RCC 7860 (cell line): ENCODE measurements around the gene RPTOR.

Experiments used
- DNase-seq: peaks from one replicate; pipeline ENCODE4 v3.0.0-alpha.2; 2015; ENCODE audit warnings: low spot score
- FAIRE-seq: peaks from 2 replicates; lab custom pipeline; 2012; peaks lifted over from hg19 to GRCh38; lab: Jason Lieb, UNC

The RPTOR gene

DNA sequence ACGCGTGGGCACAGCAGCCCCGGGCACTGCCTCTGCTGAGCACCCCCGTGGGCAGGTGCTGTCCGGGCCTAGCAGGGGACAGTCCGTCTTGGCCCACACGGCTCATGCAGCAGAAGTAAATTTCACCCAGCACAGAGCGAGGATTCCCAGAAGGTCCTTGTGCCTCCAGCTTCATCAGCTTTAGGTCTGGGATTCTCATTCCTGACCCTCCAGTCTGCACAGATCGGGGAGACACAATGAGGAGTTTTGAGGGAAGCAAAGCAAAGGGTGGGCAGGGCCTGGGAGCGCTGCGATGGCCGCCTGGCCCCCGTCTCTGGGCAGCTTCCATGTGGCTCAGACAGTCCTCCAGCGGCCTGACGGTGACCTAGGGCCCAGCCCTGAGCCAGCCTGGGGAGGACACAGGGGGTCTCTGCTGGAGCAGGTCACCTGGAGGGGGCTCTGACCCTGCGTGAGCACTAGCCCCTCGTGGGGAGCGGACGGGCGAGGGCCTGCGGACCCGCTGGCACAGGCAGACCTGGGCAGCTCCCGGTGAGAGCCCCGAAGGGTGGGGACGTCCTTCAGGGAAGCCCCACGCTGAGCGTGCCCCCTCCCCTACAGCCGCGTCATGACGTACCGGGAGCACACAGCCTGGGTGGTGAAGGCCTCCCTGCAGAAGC is 416.3 kb downstream of the RPTOR start:
- FAIRE-seq, result no peak
- DNase-seq, result no peak

DNA sequence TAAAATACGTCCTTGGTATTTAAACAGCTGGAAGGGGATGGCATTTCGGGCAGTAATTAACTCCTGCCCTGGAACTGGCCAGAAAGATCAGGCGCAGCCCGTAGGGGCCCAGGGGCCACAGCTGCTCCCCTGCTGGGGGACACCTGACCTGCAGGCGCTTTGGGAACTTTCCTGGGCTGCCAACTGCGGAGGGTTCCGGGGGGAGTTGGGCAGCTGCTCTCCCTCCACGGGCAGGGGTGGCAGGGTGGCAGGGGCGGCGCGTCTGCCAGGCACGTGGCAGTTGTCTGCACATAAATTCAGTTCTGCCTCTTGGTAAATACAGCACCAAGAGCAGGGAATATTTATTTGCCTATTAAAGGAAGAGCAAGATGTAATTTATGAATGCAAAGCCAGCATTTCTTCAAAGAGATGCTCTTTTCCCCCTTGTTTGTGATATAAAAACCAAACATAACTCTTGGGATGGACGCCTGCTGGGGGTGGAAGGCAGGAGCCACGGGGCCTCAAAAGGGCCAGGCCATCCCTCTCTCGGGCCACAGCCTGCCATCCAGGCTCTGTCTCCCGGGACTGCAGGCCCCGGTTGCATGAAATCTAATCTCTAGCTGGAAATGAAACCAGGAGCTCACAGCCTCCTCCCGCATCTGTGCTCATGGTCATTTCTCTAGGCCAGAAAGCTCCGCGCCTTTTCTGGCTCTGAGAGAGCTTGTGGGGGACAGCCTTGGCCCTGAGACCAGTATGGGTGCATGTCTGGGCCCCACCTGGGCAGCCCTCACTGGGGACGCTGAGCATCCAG is 417.1 kb downstream of the RPTOR start:
- DNase-seq, result no peak

DNA sequence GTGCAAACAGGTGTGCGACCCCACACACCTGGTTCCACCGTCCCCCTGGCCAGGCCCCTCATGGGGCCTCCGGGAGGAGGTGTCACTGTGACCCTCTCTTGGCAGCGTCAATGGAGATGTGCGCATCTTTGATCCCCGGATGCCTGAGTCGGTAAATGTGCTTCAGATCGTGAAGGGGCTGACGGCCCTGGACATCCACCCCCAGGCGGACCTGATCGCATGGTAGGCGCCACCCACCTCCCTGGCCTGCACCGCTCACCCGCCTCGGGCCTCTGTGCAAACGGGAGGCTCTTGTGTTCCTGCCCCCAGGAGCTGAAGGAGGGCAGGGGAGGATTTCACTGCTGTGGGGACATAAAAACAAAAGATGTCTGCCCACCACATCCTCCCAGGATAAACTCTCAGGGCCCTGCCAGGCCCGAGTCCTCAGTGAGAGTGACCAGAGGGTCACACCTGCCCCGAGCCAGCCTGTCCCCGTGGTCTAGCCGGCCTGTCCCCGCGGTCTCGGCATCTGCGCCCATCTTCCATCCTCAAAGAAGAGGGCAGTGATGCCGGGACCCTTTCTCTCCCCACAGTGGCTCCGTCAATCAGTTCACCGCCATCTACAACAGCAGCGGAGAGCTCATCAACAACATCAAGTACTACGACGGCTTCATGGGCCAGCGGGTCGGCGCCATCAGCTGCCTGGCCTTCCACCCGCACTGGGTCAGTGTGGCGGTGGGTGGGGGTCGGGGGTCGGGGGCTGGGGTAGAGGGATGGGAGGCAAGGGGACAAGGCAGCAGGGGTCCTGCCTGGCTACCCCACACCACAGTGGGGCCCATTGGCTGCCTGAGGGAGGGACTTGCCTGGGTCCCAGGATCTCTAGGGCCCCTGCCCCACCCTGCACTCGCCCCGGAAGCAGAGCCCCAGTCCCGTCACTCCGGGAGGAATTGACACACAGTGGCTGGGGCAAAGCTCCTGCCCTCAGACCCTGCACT is 418.0 kb downstream of the RPTOR start:
- FAIRE-seq, result no peak
- DNase-seq, result no peak

More for the DNA sequence above, 417.1 kb downstream of the RPTOR start:
- FAIRE-seq, result no peak

DNA sequence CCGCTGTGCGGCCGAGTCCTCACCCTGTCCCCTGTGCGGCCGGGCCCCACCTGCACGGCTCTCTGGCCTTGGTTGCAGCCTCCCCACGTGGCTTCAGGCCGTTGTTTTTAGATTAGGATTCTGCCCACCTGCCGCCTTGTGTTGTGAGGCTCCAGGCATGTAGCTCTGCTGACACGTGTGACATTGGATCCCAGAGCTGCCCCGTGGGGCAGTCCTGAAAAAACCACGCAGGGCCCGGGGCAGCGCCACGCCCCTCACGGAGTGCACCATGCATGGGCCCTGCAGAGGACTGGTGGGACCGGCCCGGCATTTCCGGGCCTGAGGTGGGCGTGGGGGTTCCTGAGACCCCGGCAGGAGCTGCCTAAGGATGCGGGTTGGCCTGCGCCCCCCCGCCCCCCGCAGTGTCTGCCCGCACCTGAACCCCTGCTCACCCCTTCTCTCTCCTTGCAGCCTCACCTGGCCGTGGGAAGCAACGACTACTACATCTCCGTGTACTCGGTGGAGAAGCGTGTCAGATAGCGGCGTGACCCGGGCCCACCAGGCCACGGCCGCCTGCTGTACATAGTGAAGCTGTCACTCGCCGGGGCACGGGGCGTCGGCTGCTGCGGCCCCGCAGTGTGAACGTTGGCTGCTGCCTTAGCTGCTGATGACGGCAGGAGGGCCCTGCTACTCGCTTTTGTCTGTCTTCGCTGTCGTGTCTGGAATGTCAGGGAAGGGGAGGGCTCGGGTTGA is 419.3 kb downstream of the RPTOR start:
- DNase-seq (no peak), FAIRE-seq (no peak)

DNA sequence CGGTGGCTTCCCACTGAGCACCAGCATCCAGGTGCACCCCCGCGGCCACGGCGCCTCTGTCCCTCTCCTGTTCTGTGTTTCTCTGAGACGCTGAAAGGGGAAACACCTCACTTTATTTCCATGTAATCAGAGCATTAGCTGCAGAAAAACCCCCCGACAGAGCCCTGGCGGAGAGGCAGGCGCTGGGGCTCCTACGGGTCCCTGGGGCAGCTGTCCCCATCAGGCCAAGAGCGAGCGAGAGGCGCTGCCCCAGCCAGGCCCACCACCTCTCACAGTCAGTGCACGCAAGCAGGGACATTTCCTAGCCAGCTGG is 419.9 kb downstream of the RPTOR start:
- no peak for FAIRE-seq
- no peak for DNase-seq

DNA sequence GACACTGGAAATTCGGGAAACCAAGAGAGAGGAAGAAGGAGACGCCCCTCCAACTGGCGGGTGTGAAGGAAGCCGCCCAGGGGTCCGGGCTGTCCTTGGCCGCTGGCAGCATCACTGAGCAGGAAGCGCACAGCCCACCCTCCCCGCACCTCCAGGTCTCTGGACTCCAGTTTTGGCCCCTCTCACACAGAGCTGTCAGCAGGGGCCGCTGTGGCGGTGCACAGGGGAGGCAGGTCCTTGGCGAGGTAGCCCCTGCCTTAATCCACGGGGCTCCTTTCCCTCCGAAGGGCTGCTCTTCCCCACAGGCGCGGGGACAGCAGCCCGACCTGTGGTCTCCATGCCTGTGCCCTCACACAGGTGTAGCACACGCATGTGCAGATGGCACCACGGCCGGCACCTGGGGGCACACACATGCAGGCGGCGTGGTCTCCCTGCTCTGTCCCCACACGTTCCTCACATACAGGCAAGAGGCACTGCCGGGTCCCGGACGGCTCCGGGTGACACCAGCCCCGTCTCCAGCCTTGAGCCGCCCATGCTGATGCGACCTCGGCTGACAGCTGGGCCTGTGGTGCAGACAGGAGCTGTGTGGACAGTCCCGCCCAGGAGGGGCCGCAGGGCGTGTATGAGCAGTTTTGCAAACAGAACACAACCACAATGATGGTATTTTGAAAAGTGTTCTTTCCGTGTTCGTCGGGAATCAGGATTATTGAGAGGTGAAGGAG is 420.4 kb downstream of the RPTOR start:
- DNase-seq (no peak), FAIRE-seq (no peak)

DNA sequence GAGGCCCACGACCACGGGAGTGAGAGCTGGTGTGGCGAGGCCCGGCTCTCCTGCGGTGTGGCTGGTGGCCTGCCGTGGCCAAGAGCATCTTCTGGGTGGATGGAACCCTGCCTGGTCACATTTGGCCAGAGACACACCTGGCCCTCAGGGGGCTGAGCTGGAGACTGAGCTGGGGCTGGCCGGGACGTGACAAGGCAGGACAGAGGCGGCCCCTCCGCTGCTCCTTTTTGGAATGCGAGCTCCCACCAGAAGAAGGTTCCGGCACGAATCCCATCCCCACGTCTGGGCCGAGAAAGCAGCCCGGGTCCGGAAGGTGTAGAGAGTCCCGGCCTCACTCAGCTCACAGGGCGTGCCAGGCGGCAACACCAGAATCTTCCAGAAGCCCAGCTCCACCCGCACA is 421.0 kb downstream of the RPTOR start:
- no peak for FAIRE-seq
- no peak for DNase-seq

DNA sequence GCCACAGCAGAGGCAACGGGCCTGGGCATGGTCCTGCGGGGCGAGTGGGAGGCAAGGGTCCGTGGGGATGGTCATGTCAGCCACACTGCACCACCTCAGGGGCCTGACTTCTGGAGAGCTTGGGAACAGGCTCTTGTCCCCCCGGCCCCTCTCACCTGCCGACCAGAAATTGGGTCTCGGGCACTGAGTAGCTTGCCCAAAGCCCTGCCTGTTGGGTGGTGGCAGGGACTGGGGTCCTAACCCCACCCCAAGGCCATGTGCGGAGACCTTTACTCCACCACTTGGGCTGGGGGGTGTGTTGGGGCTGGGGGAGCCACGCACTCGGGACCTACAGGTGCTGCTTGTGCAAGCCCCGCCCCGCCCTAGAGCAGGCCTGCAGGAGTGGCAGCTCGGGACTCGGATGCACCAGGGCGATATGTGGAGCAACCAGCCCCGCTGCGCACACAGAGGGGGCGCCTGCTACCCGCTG is 422.8 kb downstream of the RPTOR start:
- no peak for FAIRE-seq
- no peak for DNase-seq

DNA sequence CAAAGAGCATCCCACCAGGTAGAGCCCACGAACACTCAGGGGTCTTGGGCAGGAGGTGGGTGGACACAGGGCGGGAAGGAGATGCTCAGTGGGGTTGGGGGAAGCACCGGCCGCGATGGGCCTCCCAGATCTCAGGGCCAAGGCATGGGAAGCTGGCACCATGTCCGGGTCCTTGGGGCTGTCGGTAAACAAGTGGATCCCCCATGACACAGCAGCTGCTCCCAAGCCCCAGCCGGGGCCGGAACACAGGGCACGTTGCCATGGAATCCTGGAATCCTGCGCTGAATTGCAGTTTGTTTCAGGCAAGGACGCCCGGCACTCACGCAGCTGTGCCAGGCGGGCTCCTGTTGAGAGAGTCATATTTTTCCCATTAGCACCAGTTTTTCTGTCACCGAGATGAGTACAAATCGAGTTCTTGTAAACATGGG is 424.0 kb downstream of the RPTOR start:
- no peak for DNase-seq
- no peak for FAIRE-seq

DNA sequence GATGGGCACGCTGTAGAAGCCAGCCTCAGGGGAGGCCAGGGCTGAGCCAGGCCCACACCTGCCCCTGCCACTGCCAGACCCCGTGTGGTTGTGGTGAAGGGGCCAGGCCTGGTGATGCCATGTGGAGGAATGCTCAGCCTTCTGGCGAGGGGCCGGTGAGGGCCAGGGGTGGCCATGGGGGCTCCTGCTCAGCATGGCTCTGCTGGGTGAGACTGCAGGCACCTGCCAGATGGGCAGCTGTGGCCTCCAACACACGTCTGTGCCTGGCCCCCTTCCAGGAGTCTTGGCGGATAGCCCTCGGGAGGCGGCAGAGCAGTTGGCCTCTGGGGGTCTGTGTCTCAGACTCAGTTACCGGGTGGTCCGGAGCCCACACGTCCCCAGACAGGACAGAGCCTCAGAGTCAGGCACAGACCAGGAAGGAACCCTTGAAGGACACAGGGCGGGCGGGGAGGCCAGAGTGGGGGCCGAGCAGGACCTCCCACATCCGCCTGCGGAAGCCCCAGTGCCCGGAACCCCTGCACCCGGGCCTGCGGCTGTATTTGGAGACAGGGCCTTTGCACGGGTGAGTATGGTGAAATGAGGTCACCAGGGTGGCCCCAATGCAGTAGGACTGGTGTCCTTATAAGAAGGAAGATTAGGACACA is 424.5 kb downstream of the RPTOR start:
- FAIRE-seq (no peak), DNase-seq (no peak)

DNA sequence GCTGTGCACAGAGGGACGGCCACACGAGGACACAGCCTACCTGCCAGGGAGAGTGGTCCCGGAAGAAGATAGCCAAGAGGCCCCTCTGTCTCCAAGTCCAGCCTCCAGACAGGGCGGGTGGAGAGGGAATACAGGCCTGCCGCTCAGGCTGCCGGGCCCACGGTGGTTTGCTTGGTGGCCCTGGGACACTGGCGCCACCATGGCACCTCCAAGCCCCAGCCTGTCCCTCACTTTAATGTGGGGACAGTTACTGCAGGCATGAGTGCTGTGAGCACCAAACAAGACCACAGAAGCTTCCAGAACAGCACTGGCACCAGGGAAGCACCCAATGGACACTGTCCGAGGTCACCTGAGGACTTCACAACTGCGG is 425.0 kb downstream of the RPTOR start:
- DNase-seq (no peak), FAIRE-seq (no peak)

DNA sequence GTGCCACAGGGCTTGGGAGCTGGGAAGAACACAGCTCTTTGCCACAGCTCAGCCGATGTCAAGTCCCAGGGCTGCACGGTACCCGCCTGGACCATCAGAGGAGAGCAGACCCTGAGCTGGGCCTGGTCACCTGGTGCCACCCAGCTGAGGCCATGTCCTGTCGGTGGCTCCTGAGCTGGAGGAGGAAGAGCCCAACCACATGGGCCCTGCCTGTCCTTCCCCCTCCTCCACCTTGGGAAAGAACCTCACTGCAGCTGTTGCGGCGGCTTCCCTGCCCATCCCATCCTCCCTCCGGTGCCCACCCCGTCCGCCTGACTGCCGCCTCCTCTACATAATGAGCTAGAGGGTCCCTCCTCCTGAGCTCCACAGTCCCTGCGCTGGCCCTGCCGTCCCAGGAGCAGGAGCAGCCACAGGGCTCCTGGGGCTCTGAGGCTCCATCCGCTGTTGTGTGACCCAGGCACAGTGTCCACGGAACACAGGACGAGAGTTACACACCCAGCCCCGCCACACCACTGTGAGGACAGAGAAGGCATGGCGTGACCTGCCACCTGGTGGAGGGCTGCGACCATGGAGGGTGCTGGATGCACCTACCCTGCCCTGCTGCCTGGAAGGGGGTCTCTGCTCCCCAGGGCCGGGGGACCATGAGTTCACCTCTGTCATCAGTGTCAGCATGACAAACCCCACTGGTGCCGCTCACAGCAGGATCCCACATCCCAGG is 425.6 kb downstream of the RPTOR start:
- FAIRE-seq (no peak), DNase-seq (no peak)

DNA sequence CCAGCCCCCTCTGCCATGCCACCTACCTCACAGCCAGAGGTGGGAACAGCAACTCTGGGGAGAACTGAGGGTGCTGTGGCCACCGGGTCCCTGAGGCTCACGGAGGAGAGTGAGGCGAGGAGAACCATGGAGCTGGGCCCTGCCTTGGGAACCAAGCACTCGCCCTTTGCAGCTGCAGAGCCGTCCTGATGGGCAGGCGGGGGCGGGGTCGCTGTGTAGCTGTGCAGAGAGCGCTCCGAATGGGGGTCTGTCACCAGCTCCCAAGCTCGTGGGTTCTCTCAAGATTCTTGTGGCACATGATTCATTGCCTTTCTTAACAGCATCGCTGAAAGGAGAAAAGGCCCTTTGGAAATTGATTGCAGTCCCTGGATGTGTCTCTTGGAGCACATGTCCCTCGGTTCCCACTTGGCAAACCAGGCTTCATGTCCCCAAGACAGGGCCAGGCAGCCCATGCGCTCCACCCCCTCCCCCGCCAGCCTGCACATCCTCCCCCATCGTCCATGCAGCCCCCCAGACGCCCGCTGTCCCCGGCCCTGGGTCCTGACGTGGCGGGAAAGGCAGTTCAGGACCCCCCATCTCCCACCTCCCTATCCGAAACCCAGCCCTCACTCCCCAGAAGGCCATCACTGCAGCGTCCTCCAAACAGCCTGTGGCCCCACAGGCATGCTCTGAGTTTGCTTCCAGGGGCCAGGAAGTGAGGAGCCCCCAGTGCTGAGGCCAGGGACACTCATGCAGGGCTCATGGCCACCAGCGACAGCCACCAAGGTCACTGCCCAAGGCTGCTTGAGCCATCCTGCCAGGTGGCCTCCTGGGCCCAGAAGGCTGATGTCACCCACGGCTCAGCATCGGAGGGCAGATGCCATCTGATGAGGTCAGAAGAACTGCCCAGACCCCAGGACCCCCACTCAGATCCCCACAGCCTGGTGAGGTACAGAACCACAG is 426.4 kb downstream of the RPTOR start:
- DNase-seq, result no peak

DNA sequence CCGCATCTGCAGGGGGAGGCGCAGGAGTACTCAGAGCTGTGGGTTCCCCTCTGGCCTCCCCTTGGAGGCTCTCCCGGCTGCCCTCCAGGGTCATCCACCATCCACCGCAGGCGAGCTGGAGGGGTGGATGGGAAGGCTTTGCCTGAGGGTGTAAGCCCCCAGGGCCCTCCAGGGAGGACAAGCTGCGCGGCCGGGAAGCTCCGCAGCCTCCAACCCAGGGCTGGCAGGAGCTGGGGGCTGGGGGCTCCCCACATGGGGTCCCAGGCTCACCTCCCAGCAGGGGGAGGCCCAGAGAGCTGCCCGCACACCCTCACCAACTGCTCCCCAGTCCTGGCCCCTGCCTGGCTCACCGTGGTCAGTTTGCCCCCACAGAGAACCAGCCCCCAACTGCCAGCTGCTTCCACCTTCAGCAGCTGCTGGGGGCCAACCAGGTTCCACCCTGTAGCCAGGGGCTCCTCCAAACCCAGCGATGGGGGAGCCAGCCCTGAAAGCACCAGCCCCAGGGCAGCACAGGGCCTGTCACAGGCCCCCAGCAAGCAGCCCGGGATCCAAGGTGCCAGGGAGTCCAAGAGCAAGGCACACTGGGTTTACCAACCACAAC is 427.2 kb downstream of the RPTOR start:
- DNase-seq, result no peak

More for the DNA sequence above, 426.4 kb downstream of the RPTOR start:
- FAIRE-seq, result no peak

DNA sequence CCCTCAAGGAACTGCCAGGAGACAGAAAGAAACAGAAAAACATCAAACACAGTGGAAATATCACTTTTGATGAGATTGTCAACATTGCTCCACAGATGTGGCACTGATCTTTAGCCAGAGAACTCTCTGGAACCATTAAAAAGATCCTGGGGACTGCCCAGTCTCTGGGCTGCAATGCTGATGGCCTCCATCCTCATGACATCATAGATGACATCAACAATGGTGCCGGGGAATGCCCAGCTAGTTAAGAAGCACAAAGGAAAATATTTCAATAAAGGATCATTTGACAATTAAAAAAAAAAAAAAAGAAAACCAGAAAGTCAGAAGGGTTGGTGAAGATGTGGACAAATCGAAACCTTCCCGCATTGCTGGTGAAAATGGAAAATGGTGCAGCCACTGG is 432.1 kb downstream of the RPTOR start:
- FAIRE-seq (no peak), DNase-seq (no peak)

More for the DNA sequence above, 427.2 kb downstream of the RPTOR start:
- no peak for FAIRE-seq

DNA sequence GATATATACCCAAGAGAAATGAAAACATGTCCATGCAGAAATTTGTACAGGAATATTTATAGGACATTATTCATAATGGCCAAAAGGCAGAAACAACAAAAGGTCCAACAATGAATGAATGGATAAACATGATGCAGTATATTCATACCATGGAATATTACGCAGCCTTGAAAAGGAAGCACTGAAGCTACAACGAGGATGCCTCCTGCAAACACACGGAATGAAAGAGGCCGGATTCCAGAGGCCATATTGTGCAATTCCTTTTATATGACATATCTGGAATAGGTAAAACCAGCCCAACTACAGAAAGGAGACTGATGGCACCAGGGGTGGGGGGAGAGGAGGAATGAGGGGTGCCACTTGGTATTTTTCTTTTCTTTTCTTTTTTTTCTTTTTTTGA is 432.5 kb downstream of the RPTOR start:
- FAIRE-seq, result no peak

More for the DNA sequence above, 432.5 kb downstream of the RPTOR start:
- DNase-seq, result no peak
